A549 (cell line): Measurements from ENCODE around the gene LMBR1. TPM values are rescaled to one million over a fixed set of nuclear protein-coding genes. Genes with fewer than 3 reads are reported as not detected.
A peak's percentile ranks its signal among the peaks of the same experiment; 100 is the strongest.
"Not testable (repeated sequence)": the region's sequence is repeated elsewhere in the genome, so short reads cannot be mapped to it uniquely, and the experiment has no call there.

Experiments used
- ATAC-seq, 2 experiments: fragments of 200-7000 bp in 1 of 2; fragments of >200 bp in 1 of 2; cut with Nextera tagmentation in 1 of 2; cut with Tn5 transposase in 1 of 2; 3 replicates each; pipeline versions ENCODE4 v1.8.0 to v1.9.1; 2018 to 2020; ENCODE audit warnings: mild to moderate bottlenecking in 1 of 2, moderate library complexity in 1 of 2
- CTCF ChIA-PET: fragments of 300-600 bp; sonication (Branson Sonifier 250); formaldehyde crosslinking; extraction: SDS; loops from one replicate; lab custom pipeline; 2021; ENCODE audit warnings: antibody characterized with exemption, inconsistent platforms; lab: Yijun Ruan, JAX
- POLR2A ChIA-PET: fragments of 350-600 bp; formaldehyde crosslinking; extraction: SDS; loops from one replicate; lab custom pipeline; 2021; ENCODE audit warnings: antibody characterized with exemption, inconsistent platforms; lab: Yijun Ruan, JAX
- DNase-seq, 2 experiments: peaks; one replicate each; pipeline versions ENCODE4 v3.0.0 to v3.0.0-alpha.2; 2011 to 2016; ENCODE audit warnings: low read depth in 1 of 2, low spot score in 1 of 2
- FAIRE-seq: peaks from 2 replicates; lab custom pipeline; 2011; peaks lifted over from hg19 to GRCh38; lab: Jason Lieb, UNC
- H3K27ac ChIP-seq, 2 experiments: fragments of >200 bp; sonication (Bioruptor Twin); formaldehyde crosslinking; 3 replicates each; pipeline ENCODE4 v1.5.1; 2016 to 2017
- H3K4me1 ChIP-seq: fragments of >200 bp; sonication (Bioruptor Twin); formaldehyde crosslinking; 3 replicates; pipeline ENCODE4 v1.6.1; 2016
- H3K4me2 ChIP-seq: fragments of >200 bp; sonication (Bioruptor Twin); formaldehyde crosslinking; 3 replicates; pipeline ENCODE4 v1.6.1; 2016
- H3K4me3 ChIP-seq: fragments of >200 bp; sonication (Bioruptor Twin); formaldehyde crosslinking; 3 replicates; pipeline ENCODE4 v1.5.1; 2016
- H3K9me3 ChIP-seq: fragments of >200 bp; sonication (Bioruptor Twin); formaldehyde crosslinking; 3 replicates; pipeline ENCODE4 v1.6.1; 2016
- BHLHE40 ChIP-seq: IDR thresholded peaks from 2 replicates; pipeline ENCODE4 v1.6.1; 2012; ENCODE audit warnings: low read depth, low read length, inconsistent platforms
- CEBPB ChIP-seq, 2 experiments: fragments of >200 bp in 1 of 2; sonication (Bioruptor Twin) in 1 of 2; formaldehyde crosslinking in 1 of 2; IDR thresholded peaks; 2 replicates each; pipeline ENCODE4 v1.6.1; 2012 to 2016
- CHD4 ChIP-seq: fragments of 200-600 bp; sonication (generic); IDR thresholded peaks from 2 replicates; pipeline ENCODE4 v1.6.1; 2016; ENCODE audit warnings: antibody characterized with exemption, mild to moderate bottlenecking, borderline replicate concordance
- E2F6 ChIP-seq: IDR thresholded peaks from 2 replicates; pipeline ENCODE4 v1.6.1; 2012; ENCODE audit warnings: low read depth, borderline replicate concordance
- HOXB5 ChIP-seq: fragments of 250-450 bp; sonication (Bioruptor Pico); IDR thresholded peaks from 2 replicates; pipeline ENCODE4 v1.5.0; 2020; ENCODE audit warnings: mild to moderate bottlenecking, moderate library complexity
- KDM1A ChIP-seq: fragments of 200-600 bp; sonication (generic); IDR thresholded peaks from 2 replicates; pipeline ENCODE4 v1.6.1; 2016; ENCODE audit warnings: low read depth, mild to moderate bottlenecking
- MAZ ChIP-seq: fragments of 150-350 bp; IDR thresholded peaks from 2 replicates; pipeline ENCODE4 v1.6.1; 2014; ENCODE audit warnings: antibody characterized with exemption, low read depth, low read length, borderline replicate concordance
- NPAS2 ChIP-seq: fragments of 250-450 bp; sonication (Bioruptor Pico); IDR thresholded peaks from 2 replicates; pipeline ENCODE4 v1.8.0; 2022; ENCODE audit warnings: mild to moderate bottlenecking, moderate library complexity, borderline replicate concordance
- RAD21 ChIP-seq, 2 experiments: fragments of >200 bp in 1 of 2; sonication (Bioruptor Twin) in 1 of 2; formaldehyde crosslinking in 1 of 2; IDR thresholded peaks in 1 of 2; conservative IDR thresholded peaks in 1 of 2; 2 replicates in 1 of 2; 3 replicates in 1 of 2; pipeline ENCODE4 v1.6.1; 2012 to 2018; ENCODE audit warnings: inconsistent platforms in 1 of 2
- RFX5 ChIP-seq: fragments of 450-650 bp; IDR thresholded peaks from 2 replicates; pipeline ENCODE4 v1.7.1; 2014; ENCODE audit warnings: antibody characterized with exemption, mild to moderate bottlenecking, moderate library complexity
- SREBF2 ChIP-seq: fragments of 450-650 bp; IDR thresholded peaks from 2 replicates; pipeline ENCODE4 v1.6.1; 2014; ENCODE audit warnings: mild to moderate bottlenecking, moderate library complexity
- TP53 ChIP-seq: fragments of 250-450 bp; sonication (Bioruptor Pico); IDR thresholded peaks from 2 replicates; pipeline ENCODE4 v1.5.0; 2021; ENCODE audit warnings: mild to moderate bottlenecking, moderate library complexity
- ZC3H11A ChIP-seq: fragments of 450-650 bp; IDR thresholded peaks from 2 replicates; pipeline ENCODE4 v1.6.1; 2014; ENCODE audit warnings: antibody characterized with exemption, mild to moderate bottlenecking
- WGBS: methylation state at CpG from one replicate; pipeline ENCODE4 v1.1.6; 2017; ENCODE audit errors: missing lambda C conversion rate; 5-methylcytosine and 5-hydroxymethylcytosine counted together
- polyA plus RNA-seq, 4 experiments: library from polyadenylated mRNA; depleted of rRNA in 3 of 4; stranded (reverse); fragments of >200 nt; fragmentation: RNase III in 1 of 4; extraction: RNeasy Plus Mini Kit Qiagen cat#74134 plus additional on column Dnase treatment in 1 of 4; gene quantifications; 2 replicates in 3 of 4; 3 replicates in 1 of 4; pipeline ENCODE4 v1.2.3, GENCODE V29; 2011 to 2017
- TF ChIP-seq, protein P1 (sequence below): fragments of 250-450 bp; sonication (Bioruptor Pico); IDR thresholded peaks from 2 replicates; pipeline ENCODE4 v1.5.0; 2020; ENCODE audit warnings: low read depth, mild to moderate bottlenecking, moderate library complexity
- TF ChIP-seq, protein P2 (sequence below): fragments of 200-600 bp; sonication (generic); IDR thresholded peaks from 2 replicates; pipeline ENCODE4 v1.6.1; 2016; ENCODE audit warnings: antibody characterized with exemption, mild to moderate bottlenecking, moderate library complexity
- TF ChIP-seq, protein P3 (sequence below): fragments of >200 bp; sonication (Bioruptor Twin); formaldehyde crosslinking; IDR thresholded peaks from 3 replicates; pipeline ENCODE4 v1.5.1; 2016

Gene LMBR1
- polyA plus RNA-seq, 2 of the 4 experiments (the other 2 are of a cell fraction) = 33.2 to 42.3 TPM

DNA sequence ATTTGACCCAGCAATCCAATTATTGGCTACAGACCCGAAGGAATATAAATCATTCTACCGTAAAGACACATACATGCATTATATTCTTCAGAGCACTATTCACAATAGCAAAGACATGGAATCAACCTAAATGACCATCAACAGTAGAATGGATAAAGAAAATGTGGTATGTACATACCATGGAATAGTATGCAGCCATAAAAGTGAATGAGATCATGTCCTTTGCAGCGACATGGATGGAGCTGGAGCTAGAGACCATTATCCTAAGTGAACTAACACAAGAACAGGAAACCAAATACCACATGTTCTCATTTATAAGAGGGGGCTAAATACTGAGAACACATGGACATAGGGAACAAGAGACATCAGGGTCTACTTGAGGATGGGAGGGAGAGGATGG is 44.0 kb downstream of the LMBR1 start:
- Histone ChIP-seq H3K4me3 (no peak overlapping the region), H3K9me3 (peaks cover 2% of the 10 kb centered on the region), H3K27ac (no peak overlapping the region), H3K4me2 (no peak overlapping the region), H3K4me1 (peaks cover 10% of the 10 kb centered on the region; the same call in 2 of the 3 replicates)
- DNase-seq (no peak), FAIRE-seq (peak; percentile 18), ATAC-seq (no peak)
- CTCF ChIA-PET = no interaction called here
- POLR2A ChIA-PET = no interaction called here
- TF ChIP-seq BHLHE40 (no peak), CEBPB (IDR thresholded peaks at IDR 0.05) (no peak), RFX5 (no peak), TP53 (no peak)
- TF ChIP-seq, protein P1, sequence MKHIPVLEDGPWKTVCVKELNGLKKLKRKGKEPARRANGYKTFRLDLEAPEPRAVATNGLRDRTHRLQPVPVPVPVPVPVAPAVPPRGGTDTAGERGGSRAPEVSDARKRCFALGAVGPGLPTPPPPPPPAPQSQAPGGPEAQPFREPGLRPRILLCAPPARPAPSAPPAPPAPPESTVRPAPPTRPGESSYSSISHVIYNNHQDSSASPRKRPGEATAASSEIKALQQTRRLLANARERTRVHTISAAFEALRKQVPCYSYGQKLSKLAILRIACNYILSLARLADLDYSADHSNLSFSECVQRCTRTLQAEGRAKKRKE (CRISPR knock-in tag) = no peak
- TF ChIP-seq, protein P2, sequence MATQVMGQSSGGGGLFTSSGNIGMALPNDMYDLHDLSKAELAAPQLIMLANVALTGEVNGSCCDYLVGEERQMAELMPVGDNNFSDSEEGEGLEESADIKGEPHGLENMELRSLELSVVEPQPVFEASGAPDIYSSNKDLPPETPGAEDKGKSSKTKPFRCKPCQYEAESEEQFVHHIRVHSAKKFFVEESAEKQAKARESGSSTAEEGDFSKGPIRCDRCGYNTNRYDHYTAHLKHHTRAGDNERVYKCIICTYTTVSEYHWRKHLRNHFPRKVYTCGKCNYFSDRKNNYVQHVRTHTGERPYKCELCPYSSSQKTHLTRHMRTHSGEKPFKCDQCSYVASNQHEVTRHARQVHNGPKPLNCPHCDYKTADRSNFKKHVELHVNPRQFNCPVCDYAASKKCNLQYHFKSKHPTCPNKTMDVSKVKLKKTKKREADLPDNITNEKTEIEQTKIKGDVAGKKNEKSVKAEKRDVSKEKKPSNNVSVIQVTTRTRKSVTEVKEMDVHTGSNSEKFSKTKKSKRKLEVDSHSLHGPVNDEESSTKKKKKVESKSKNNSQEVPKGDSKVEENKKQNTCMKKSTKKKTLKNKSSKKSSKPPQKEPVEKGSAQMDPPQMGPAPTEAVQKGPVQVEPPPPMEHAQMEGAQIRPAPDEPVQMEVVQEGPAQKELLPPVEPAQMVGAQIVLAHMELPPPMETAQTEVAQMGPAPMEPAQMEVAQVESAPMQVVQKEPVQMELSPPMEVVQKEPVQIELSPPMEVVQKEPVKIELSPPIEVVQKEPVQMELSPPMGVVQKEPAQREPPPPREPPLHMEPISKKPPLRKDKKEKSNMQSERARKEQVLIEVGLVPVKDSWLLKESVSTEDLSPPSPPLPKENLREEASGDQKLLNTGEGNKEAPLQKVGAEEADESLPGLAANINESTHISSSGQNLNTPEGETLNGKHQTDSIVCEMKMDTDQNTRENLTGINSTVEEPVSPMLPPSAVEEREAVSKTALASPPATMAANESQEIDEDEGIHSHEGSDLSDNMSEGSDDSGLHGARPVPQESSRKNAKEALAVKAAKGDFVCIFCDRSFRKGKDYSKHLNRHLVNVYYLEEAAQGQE = no peak
- 90% methylated on average over 3 of the region's 3 CpGs for WGBS

DNA sequence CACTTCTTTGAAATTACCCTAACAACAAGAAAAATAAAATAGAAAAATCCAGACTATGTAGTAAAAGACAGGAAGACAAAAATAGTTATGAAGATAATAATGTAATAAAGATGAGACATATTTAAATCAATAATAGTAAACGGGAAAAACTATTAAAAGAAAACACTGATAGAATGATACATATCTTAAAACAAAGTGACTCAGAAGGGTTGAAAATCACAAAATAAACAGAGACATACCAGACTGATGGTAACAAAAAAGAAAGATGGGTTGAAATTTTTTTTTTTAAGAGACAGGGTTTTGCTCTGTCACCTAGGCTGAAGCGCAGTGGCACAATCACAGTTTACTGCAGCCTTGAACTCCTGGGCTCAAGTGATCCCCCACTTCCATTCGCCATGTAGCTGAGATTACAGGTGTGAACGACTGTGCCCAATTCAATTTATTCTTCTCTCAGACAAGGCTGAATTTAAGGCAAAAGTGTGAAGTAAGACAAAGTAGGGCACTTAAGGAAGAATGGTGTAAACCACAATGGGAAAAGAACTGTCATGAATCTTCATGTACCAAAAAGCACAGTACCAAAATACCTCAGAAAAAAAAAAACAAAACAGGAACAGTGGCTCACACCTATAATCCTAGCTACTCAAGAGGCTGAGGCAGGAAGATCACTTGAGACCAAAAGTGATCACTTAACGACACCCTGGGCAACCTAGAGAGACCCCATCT is 47.4 kb downstream of the LMBR1 start:
- peaks cover 10% of the 10 kb centered on the region; the same call in 2 of the 3 replicates for H3K4me1 ChIP-seq
- CTCF ChIA-PET = interaction anchor here (0.6 to 1.3 kb wide), 3 partner anchors 13 to 361 kb away, joined by 3 read pairs; no protein-coding TSS in a partner anchor
- H3K4me2 ChIP-seq = peak overlapping the region; percentile 23; the same call in 1 of the 3 replicates
- no peak overlapping the region for H3K27ac ChIP-seq
- TF ChIP-seq KDM1A = no peak
- no peak for TF ChIP-seq HOXB5
- ATAC-seq (no peak), DNase-seq (no peak), FAIRE-seq (no peak)
- H3K9me3 ChIP-seq = no peaks in the 10 kb centered on the region
- POLR2A ChIA-PET = no interaction called here
- no peak overlapping the region for H3K4me3 ChIP-seq
- 73% methylated on average over 5 of the region's 5 CpGs for WGBS

DNA sequence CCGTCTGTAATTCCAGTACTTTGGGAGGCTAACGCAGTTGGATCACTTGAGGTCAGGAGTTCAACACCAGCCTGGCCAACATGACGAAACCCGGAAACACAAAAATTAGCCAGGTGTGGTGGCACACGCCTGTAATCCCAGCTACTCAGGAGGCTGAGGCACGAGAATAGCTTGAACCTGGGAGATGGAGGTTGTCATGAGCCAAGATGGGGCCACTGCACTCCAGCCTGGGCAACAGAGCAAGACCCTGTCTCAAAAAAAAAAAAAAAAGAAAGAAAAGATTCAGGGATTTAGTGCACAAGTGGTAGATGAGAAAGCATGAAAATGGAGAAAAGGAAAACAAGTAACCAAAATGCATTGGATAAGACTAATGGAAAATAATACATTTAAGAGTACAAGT is 49.4 kb downstream of the LMBR1 start:
- DNase-seq, POLR2A ChIA-PET, H3K4me3 ChIP-seq, H3K4me1 ChIP-seq, ATAC-seq, H3K4me2 ChIP-seq, H3K9me3 ChIP-seq, FAIRE-seq, H3K27ac ChIP-seq: not testable (repeated sequence)
- CTCF ChIA-PET = interaction anchor here (1.6 kb wide), 1 partner anchor 12 kb away, joined by 7 read pairs; no protein-coding TSS in a partner anchor
- 90% methylated on average over 6 of the region's 6 CpGs for WGBS

DNA sequence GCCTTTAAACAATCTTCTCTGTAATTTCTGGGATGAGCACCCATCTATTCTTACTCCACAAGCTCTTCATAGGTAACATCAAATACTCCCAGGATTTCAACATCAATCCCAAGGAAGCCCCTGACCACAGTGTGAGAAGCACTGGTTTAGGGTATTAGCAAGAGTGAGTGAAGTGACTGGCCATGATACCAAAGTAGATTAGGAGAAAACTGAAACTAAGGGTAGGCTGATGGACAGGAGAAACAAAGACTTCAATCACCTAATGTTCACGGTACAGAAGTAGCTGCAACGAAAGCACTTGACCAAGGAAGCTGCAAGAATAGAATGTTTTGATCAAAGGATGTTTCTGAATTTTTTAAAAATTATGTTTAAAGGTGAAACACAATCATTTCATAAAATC is 49.8 kb downstream of the LMBR1 start:
- Histone ChIP-seq H3K27ac (no peak overlapping the region), H3K4me3 (no peak overlapping the region), H3K4me2 (no peak overlapping the region), H3K4me1 (peaks cover 10% of the 10 kb centered on the region; the same call in 2 of the 3 replicates), H3K9me3 (no peaks in the 10 kb centered on the region)
- ChIA-PET POLR2A (no interaction called here), CTCF (interaction anchor here (0.6 to 1.6 kb wide), 3 partner anchors 11 to 271 kb away, joined by 3 to 7 read pairs (median 5); no protein-coding TSS in a partner anchor)
- FAIRE-seq = no peak
- ATAC-seq = no peak
- WGBS = 89% methylated on average over 2 of the region's 2 CpGs
- no peak for DNase-seq
- TF ChIP-seq, protein P1 (CRISPR knock-in tag) = no peak
- TF ChIP-seq RAD21 (conservative IDR thresholded peaks at IDR 0.05 in 1 of 2, IDR thresholded peaks at IDR 0.05 in 1 of 2) (no peak), MAZ (no peak), SREBF2 (no peak), NPAS2 (no peak), CHD4 (no peak), ZC3H11A (no peak), CEBPB (IDR thresholded peaks at IDR 0.05) (no peak), E2F6 (no peak)
- TF ChIP-seq, protein P3, sequence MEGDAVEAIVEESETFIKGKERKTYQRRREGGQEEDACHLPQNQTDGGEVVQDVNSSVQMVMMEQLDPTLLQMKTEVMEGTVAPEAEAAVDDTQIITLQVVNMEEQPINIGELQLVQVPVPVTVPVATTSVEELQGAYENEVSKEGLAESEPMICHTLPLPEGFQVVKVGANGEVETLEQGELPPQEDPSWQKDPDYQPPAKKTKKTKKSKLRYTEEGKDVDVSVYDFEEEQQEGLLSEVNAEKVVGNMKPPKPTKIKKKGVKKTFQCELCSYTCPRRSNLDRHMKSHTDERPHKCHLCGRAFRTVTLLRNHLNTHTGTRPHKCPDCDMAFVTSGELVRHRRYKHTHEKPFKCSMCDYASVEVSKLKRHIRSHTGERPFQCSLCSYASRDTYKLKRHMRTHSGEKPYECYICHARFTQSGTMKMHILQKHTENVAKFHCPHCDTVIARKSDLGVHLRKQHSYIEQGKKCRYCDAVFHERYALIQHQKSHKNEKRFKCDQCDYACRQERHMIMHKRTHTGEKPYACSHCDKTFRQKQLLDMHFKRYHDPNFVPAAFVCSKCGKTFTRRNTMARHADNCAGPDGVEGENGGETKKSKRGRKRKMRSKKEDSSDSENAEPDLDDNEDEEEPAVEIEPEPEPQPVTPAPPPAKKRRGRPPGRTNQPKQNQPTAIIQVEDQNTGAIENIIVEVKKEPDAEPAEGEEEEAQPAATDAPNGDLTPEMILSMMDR = no peak
